A549 (cell line): ENCODE measurements around the gene POLE.
"Not testable (repeated sequence)": the region's sequence is repeated elsewhere in the genome, so short reads cannot be mapped to it uniquely, and the experiment has no call there.

ENCODE experiments used
- CEBPB ChIP-seq, 2 experiments: fragments of >200 bp in 1 of 2; sonication (Bioruptor Twin) in 1 of 2; formaldehyde crosslinking in 1 of 2; IDR thresholded peaks; 2 replicates each; pipeline ENCODE4 v1.6.1; 2012 to 2016
- CTCF ChIP-seq: fragments of >200 bp; sonication (Bioruptor Twin); formaldehyde crosslinking; IDR thresholded peaks from 3 replicates; pipeline ENCODE4 v1.5.1; 2016
- NR3C1 ChIP-seq: fragments of >200 bp; sonication (Bioruptor Twin); formaldehyde crosslinking; IDR thresholded peaks from 3 replicates; pipeline ENCODE4 v1.6.1; 2017
- TP53 ChIP-seq: fragments of 250-450 bp; sonication (Bioruptor Pico); IDR thresholded peaks from 2 replicates; pipeline ENCODE4 v1.5.0; 2021; ENCODE audit warnings: mild to moderate bottlenecking, moderate library complexity

DNA sequence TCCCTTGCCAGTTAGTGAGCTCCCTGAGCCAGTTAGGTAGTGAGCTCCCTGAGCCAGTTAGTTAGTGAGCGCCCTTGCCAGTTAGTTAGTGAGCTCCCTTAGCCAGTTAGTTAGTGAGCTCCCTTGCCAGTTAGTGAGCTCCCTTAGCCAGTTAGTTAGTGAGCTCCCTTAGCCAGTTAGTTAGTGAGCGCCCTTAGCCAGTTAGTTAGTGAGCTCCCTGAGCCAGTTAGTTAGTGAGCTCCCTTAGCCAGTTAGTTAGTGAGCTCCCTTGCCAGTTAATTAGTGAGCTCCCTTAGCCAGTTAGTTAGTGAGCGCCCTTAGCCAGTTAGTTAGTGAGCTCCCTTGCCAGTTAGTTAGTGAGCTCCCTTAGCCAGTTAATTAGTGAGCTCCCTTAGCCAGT is 4.9 kb upstream of the POLE start:
- TF ChIP-seq CTCF; TP53 (CRISPR knock-in tag); NR3C1; CEBPB (IDR thresholded peaks at IDR 0.05): not testable (repeated sequence)
